IMR-90 (cell line): ENCODE results near the gene ARHGAP10.

ENCODE experiments used
- BHLHE40 ChIP-seq: fragments of 150-350 bp; IDR thresholded peaks from 2 replicates; pipeline ENCODE4 v1.6.1; 2016; ENCODE audit warnings: mild to moderate bottlenecking, low read depth, low read length
- CEBPB ChIP-seq: IDR thresholded peaks from 2 replicates; pipeline ENCODE4 v1.6.1; 2012; ENCODE audit warnings: low read depth, low read length, improper control_type of control experiment
- CTCF ChIP-seq: conservative IDR thresholded peaks from 2 replicates; pipeline ENCODE4 v1.5.1; 2012; ENCODE audit warnings: mild to moderate bottlenecking, low read depth, low read length, improper control_type of control experiment
- ELK1 ChIP-seq: fragments of 150-350 bp; IDR thresholded peaks from 2 replicates; pipeline ENCODE4 v1.6.1; 2016; ENCODE audit warnings: low read depth, mild to moderate bottlenecking, low read length, moderate library complexity, borderline replicate concordance
- FOS ChIP-seq: fragments of 150-350 bp; IDR thresholded peaks from 2 replicates; pipeline ENCODE4 v1.6.1; 2016; ENCODE audit warnings: low read depth, low read length
- MAFK ChIP-seq: IDR thresholded peaks from 2 replicates; pipeline ENCODE4 v1.6.1; 2012; ENCODE audit warnings: low read depth, low read length, improper control_type of control experiment
- MAZ ChIP-seq: IDR thresholded peaks from 2 replicates; pipeline ENCODE4 v1.6.1; 2012; ENCODE audit warnings: low read depth, mild to moderate bottlenecking, low read length, improper control_type of control experiment, moderate library complexity, borderline replicate concordance
- MXI1 ChIP-seq: IDR thresholded peaks from 2 replicates; pipeline ENCODE4 v1.6.1; 2012; ENCODE audit warnings: low read depth, mild to moderate bottlenecking, low read length, moderate library complexity, borderline replicate concordance
- NFE2L2 ChIP-seq: fragments of 150-350 bp; IDR thresholded peaks from 2 replicates; pipeline ENCODE4 v1.6.1; 2016; ENCODE audit warnings: low read depth, mild to moderate bottlenecking, low read length
- POLR2A ChIP-seq: IDR thresholded peaks from 2 replicates; pipeline ENCODE4 v1.6.1; 2012; ENCODE audit warnings: mild to moderate bottlenecking, low read depth, low read length
- RAD21 ChIP-seq: IDR thresholded peaks from 2 replicates; pipeline ENCODE4 v1.6.1; 2012; ENCODE audit warnings: low read length, improper control_type of control experiment
- RCOR1 ChIP-seq: IDR thresholded peaks from 2 replicates; pipeline ENCODE4 v1.6.1; 2012; ENCODE audit warnings: mild to moderate bottlenecking, low read length, improper control_type of control experiment; ENCODE audit not compliant: insufficient replicate concordance
- RFX5 ChIP-seq: IDR thresholded peaks from 2 replicates; pipeline ENCODE4 v1.8.0; 2012; ENCODE audit warnings: low read depth, mild to moderate bottlenecking, low read length, moderate library complexity
- TF ChIP-seq, protein P1 (sequence below): fragments of 150-350 bp; IDR thresholded peaks from 2 replicates; pipeline ENCODE4 v1.6.1; 2017; ENCODE audit warnings: mild to moderate bottlenecking, antibody characterized with exemption, low read length, low read depth

DNA sequence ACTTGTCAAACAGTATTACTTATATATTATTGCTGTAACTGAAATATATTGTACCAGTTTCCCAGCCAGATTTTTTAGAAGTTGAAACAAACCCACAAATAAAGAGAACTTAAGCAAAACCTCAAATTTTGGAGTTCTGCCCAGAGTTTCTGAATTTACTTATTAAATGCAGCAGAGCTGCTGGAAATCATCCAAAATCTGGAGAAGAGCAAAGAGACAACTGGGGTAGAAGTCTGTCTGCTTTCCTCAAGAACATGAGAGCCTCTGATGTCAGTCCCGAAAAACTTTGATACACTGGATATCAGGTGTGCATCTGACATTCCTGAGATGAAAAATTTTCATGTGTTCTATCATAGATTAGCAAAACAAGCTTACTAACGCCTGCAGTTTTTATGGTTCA lies 384.4 kb downstream of the ARHGAP10 start:
- TF ChIP-seq RCOR1 (no peak), NFE2L2 (no peak), CTCF (no peak), POLR2A (no peak), MAFK (no peak), MXI1 (no peak), CEBPB (no peak), RFX5 (no peak), BHLHE40 (no peak), RAD21 (no peak), MAZ (no peak), FOS (no peak), ELK1 (no peak)
- TF ChIP-seq, protein P1, sequence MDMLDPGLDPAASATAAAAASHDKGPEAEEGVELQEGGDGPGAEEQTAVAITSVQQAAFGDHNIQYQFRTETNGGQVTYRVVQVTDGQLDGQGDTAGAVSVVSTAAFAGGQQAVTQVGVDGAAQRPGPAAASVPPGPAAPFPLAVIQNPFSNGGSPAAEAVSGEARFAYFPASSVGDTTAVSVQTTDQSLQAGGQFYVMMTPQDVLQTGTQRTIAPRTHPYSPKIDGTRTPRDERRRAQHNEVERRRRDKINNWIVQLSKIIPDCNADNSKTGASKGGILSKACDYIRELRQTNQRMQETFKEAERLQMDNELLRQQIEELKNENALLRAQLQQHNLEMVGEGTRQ = no peak
